ENCODE data around the gene ECEL1.

ECEL1 gene

DNA sequence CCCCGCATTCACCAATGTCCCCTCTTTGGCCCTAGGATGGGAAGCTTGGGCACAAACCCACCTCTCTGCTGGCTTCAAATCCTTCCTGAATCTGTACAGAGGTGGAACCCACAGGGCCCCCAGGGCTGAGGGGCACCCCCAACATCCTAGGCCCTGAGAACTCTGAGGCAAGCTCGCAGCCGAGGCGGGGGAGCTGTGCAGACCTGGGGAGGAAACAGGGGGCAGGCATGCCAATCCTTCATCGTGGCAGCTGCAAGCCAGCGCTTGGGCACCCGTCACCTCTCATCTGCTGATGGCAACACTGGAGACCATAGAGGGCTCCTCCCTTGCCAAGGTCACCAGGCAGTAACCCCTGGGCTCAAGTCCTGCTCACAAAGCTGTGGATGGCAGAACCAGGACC is 10.8 kb downstream of the ECEL1 start:
- H3K4me3 ChIP-seq (ENCODE audit: insufficient read length, low read depth), result no peak overlapping the region
- DNase-seq (ENCODE audit: low read depth, low spot score), result no peak
- H3K36me3 ChIP-seq (ENCODE audit: insufficient read depth, insufficient read length, low read length), result no peaks in the 10 kb centered on the region
- peaks cover 3% of the 10 kb centered on the region for H3K4me1 ChIP-seq (ENCODE audit: insufficient read depth, insufficient read length)
- H3K27me3 ChIP-seq (ENCODE audit: insufficient read depth, insufficient read length), result peaks cover 6% of the 10 kb centered on the region
- peaks cover 7% of the 10 kb centered on the region; the same call in 1 of the 2 replicates for H3K9me3 ChIP-seq (ENCODE audit: insufficient read depth, low read length)
- H3K9ac ChIP-seq (ENCODE audit: insufficient read length, low read depth), result no peak overlapping the region
- TF ChIP-seq SUZ12 (IDR thresholded peaks at IDR 0.05; ENCODE audit: extremely low read depth, insufficient read depth, insufficient read length) (no peak), ZNF274 (IDR thresholded peaks at IDR 0.05; ENCODE audit: low read depth, low read length) (no peak), YY1 (IDR thresholded peaks at IDR 0.05; ENCODE audit: insufficient read depth, insufficient read length) (no peak)

DNA sequence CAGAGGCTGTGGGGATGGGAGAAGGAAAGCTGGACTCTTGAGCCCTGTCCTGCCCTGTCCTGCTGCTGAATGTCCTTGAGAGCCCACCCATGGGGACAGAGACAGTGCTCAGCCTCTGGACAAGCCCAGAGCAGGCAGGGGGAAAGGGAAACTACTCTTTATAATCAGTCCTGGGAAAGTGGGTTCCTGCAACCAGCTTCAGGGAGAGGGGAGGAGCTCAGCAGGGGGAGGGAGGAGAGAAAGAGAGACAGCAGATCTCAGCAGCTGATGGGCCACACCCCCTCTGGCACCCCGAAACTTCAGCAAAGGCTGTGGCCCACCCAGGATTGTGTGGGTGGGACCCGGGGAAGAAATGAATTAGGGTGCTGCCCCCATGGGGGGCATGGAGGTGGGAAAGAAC is 11.6 kb downstream of the ECEL1 start:
- Histone ChIP-seq H3K36me3 (ENCODE audit: insufficient read depth, insufficient read length, low read length) (no peaks in the 10 kb centered on the region), H3K9ac (ENCODE audit: insufficient read length, low read depth) (no peak overlapping the region), H3K4me3 (ENCODE audit: insufficient read length, low read depth) (no peak overlapping the region), H3K9me3 (ENCODE audit: insufficient read depth, low read length) (peaks cover 7% of the 10 kb centered on the region; the same call in 1 of the 2 replicates), H3K27me3 (ENCODE audit: insufficient read depth, insufficient read length) (peaks cover 6% of the 10 kb centered on the region), H3K4me1 (ENCODE audit: insufficient read depth, insufficient read length) (peaks cover 3% of the 10 kb centered on the region)
- TF ChIP-seq YY1 (IDR thresholded peaks at IDR 0.05; ENCODE audit: insufficient read depth, insufficient read length) (no peak), SUZ12 (IDR thresholded peaks at IDR 0.05; ENCODE audit: extremely low read depth, insufficient read depth, insufficient read length) (no peak), ZNF274 (IDR thresholded peaks at IDR 0.05; ENCODE audit: low read depth, low read length) (no peak)
- no peak for DNase-seq (ENCODE audit: low read depth, low spot score)

DNA sequence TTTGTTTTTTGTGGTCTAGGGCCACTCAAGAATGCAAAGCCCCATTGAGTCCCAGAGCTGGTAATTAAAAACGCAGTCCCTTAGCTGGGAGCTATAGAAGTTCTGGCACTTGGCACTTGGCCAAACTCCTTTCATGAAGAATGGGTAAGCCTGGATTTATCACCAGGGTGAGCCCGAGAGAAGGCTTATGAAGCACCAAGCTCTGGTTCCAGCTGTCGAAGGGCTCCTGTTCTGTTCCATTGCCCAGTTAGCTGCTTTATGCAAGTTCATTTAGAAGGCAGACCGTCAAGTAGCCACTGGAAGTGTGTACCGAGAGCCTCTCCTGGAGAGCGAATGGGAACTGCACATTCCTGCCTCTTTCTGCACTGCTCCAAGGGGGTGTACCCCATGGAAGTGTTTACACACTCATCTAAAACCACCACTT is 14.2 kb downstream of the ECEL1 start:
- Histone ChIP-seq H3K27me3 (ENCODE audit: insufficient read depth, insufficient read length) (peaks cover 4% of the 10 kb centered on the region), H3K9ac (ENCODE audit: insufficient read length, low read depth) (no peak overlapping the region), H3K4me1 (ENCODE audit: insufficient read depth, insufficient read length) (peaks cover 2% of the 10 kb centered on the region), H3K4me3 (ENCODE audit: insufficient read length, low read depth) (no peak overlapping the region), H3K9me3 (ENCODE audit: insufficient read depth, low read length) (peaks cover 7% of the 10 kb centered on the region; the same call in 1 of the 2 replicates), H3K36me3 (ENCODE audit: insufficient read depth, insufficient read length, low read length) (no peaks in the 10 kb centered on the region)
- DNase-seq (ENCODE audit: low read depth, low spot score), result no peak
- TF ChIP-seq ZNF274 (IDR thresholded peaks at IDR 0.05; ENCODE audit: low read depth, low read length), result no peak
- TF ChIP-seq SUZ12 (IDR thresholded peaks at IDR 0.05; ENCODE audit: extremely low read depth, insufficient read depth, insufficient read length), result no peak
- TF ChIP-seq YY1 (IDR thresholded peaks at IDR 0.05; ENCODE audit: insufficient read depth, insufficient read length), result no peak

DNA sequence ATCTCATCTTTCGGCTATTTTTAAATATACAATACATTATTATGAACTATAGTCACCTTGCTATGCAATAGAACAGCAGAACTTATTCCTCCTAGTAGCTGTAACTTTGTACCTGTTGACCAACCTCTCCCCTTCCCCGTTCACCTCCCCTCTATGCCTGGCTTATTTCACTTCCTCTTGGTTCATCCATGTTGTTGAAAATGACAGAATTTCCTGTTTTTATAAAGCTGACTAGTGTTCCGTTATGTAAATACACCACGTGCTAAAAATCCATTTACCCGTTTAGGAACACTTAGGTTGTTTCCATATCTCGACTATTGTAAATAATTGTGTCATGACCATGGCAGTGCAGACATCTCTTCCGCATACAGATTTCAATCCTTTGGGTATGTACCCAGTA is 21.4 kb downstream of the ECEL1 start:
- H3K36me3 ChIP-seq (ENCODE audit: insufficient read depth, insufficient read length, low read length), result no peaks in the 10 kb centered on the region
- TF ChIP-seq SUZ12 (IDR thresholded peaks at IDR 0.05; ENCODE audit: extremely low read depth, insufficient read depth, insufficient read length) (no peak), YY1 (IDR thresholded peaks at IDR 0.05; ENCODE audit: insufficient read depth, insufficient read length) (no peak), ZNF274 (IDR thresholded peaks at IDR 0.05; ENCODE audit: low read depth, low read length) (no peak)
- no peak overlapping the region for H3K4me3 ChIP-seq (ENCODE audit: insufficient read length, low read depth)
- no peak overlapping the region for H3K9ac ChIP-seq (ENCODE audit: insufficient read length, low read depth)
- H3K27me3 ChIP-seq (ENCODE audit: insufficient read depth, insufficient read length), result no peaks in the 10 kb centered on the region
- no peak for DNase-seq (ENCODE audit: low read depth, low spot score)
- no peaks in the 10 kb centered on the region for H3K4me1 ChIP-seq (ENCODE audit: insufficient read depth, insufficient read length)
- H3K9me3 ChIP-seq (ENCODE audit: insufficient read depth, low read length), result no peaks in the 10 kb centered on the region

DNA sequence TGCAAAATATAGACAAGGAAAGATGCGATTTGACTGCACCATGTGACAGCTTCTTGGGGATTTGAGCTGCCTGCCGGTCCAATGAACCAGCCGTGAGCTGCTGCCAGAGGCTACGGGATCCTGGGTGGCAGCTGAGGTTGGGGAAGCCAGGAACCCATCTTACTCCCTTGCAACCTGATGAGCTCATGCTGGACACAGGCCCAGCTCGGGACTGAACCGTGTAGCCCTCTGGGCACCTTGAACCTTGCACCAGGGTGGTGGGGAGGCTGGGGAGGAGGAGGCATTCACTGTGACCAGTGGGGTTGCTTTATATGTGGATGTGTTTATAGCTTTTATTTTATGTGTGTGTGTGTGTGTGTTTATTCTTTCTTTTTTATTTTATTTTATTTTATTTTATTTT is 22.6 kb downstream of the ECEL1 start:
- no peak overlapping the region for H3K4me3 ChIP-seq (ENCODE audit: insufficient read length, low read depth)
- H3K4me1 ChIP-seq (ENCODE audit: insufficient read depth, insufficient read length), result no peaks in the 10 kb centered on the region
- TF ChIP-seq YY1 (IDR thresholded peaks at IDR 0.05; ENCODE audit: insufficient read depth, insufficient read length) (no peak), ZNF274 (IDR thresholded peaks at IDR 0.05; ENCODE audit: low read depth, low read length) (no peak), SUZ12 (IDR thresholded peaks at IDR 0.05; ENCODE audit: extremely low read depth, insufficient read depth, insufficient read length) (no peak)
- H3K9ac ChIP-seq (ENCODE audit: insufficient read length, low read depth), result no peak overlapping the region
- H3K9me3 ChIP-seq (ENCODE audit: insufficient read depth, low read length), result no peaks in the 10 kb centered on the region
- H3K36me3 ChIP-seq (ENCODE audit: insufficient read depth, insufficient read length, low read length), result no peaks in the 10 kb centered on the region
- no peak for DNase-seq (ENCODE audit: low read depth, low spot score)
- H3K27me3 ChIP-seq (ENCODE audit: insufficient read depth, insufficient read length), result no peaks in the 10 kb centered on the region

DNA sequence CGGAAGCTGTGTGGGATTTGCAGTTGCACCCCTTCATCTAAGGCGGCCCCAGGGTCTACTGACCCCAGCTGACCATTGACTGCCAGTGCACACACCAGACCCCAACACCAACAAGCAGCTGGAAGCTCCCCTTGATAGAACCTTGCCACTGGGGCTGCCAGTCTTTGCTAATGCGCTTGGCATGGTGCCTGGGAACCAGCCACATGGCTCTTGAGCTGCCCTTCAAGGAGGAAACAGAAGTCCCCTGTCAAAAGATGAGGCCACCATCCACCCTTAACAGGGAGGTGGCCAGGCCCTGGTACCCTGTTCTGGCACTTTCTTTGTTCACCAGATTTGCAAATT is 23.1 kb downstream of the ECEL1 start:
- H3K9ac ChIP-seq (ENCODE audit: insufficient read length, low read depth), result no peak overlapping the region
- H3K4me1 ChIP-seq (ENCODE audit: insufficient read depth, insufficient read length), result no peaks in the 10 kb centered on the region
- H3K36me3 ChIP-seq (ENCODE audit: insufficient read depth, insufficient read length, low read length), result no peaks in the 10 kb centered on the region
- H3K27me3 ChIP-seq (ENCODE audit: insufficient read depth, insufficient read length), result no peaks in the 10 kb centered on the region
- TF ChIP-seq SUZ12 (IDR thresholded peaks at IDR 0.05; ENCODE audit: extremely low read depth, insufficient read depth, insufficient read length) (no peak), ZNF274 (IDR thresholded peaks at IDR 0.05; ENCODE audit: low read depth, low read length) (no peak), YY1 (IDR thresholded peaks at IDR 0.05; ENCODE audit: insufficient read depth, insufficient read length) (no peak)
- no peak overlapping the region for H3K4me3 ChIP-seq (ENCODE audit: insufficient read length, low read depth)
- no peaks in the 10 kb centered on the region for H3K9me3 ChIP-seq (ENCODE audit: insufficient read depth, low read length)
- no peak for DNase-seq (ENCODE audit: low read depth, low spot score)

DNA sequence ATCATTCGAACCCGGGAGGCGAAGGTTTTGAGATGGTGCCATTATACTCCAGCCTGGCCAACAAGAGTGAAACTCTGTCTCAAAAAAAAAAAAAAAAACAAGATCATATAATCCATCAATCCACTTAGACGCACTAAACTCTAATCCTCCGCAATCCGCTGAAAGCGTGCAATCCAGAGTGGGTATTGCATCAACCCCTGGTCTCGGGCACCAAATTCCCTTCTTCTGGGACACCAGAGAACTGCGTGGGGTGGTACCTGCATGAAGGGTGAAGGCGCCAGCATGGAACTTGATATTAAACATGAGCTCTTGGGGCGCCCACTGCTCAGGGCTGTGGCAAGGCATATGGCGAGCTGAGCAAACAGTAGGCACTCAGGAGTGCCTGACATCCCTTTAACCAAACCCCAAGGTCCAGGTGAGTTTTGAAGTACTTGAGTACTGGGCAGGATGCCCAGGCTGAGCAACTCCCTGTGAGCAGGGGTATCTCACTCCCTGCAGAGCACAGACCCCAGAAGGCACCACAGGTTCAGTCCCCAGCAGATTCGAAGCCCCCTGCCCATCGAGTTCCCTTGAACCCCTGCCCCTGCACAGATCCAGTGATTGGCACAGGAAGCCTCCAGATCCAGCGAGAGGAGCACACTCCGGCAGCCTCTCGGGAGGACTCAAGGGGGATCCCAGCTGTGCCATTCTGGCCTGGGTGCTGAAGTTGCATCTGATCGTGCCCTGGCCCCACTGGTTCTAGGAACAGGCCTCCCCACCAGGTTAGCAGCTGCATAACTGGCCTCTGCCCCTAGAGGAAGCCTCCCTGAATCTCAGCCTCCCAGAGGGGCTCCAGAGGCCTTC is 23.7 kb downstream of the ECEL1 start:
- Histone ChIP-seq H3K9me3 (ENCODE audit: insufficient read depth, low read length) (no peaks in the 10 kb centered on the region), H3K36me3 (ENCODE audit: insufficient read depth, insufficient read length, low read length) (no peaks in the 10 kb centered on the region), H3K27me3 (ENCODE audit: insufficient read depth, insufficient read length) (no peaks in the 10 kb centered on the region), H3K4me1 (ENCODE audit: insufficient read depth, insufficient read length) (peaks cover under 1% of the 10 kb centered on the region), H3K4me3 (ENCODE audit: insufficient read length, low read depth) (no peak overlapping the region), H3K9ac (ENCODE audit: insufficient read length, low read depth) (no peak overlapping the region)
- no peak for TF ChIP-seq YY1 (IDR thresholded peaks at IDR 0.05; ENCODE audit: insufficient read depth, insufficient read length)
- TF ChIP-seq SUZ12 (IDR thresholded peaks at IDR 0.05; ENCODE audit: extremely low read depth, insufficient read depth, insufficient read length), result no peak
- no peak for TF ChIP-seq ZNF274 (IDR thresholded peaks at IDR 0.05; ENCODE audit: low read depth, low read length)
- no peak for DNase-seq (ENCODE audit: low read depth, low spot score)

Data from NT2/D1 (cell line).